Activated naive CD8-positive, alpha-beta T cell treated with anti-CD3 and anti-CD28 coated beads, Interleukin-2, amount 10 ng/mL, durations not matched to agents 7 days and 5 days (primary cell): ENCODE measurements around the gene NOS1AP. TPM values are rescaled to one million over a fixed set of nuclear protein-coding genes. Genes with fewer than 3 reads are reported as not detected.

ENCODE experiments used
- ATAC-seq: fragments of 150-1000 bp; cut with Tn5 transposase; one replicate; pipeline ENCODE4 v1.10.0; 2021; ENCODE audit warnings: low read depth, moderate library complexity
- POLR2A ChIA-PET: fragments of 350-600 bp; sonication (Branson Sonifier 250); formaldehyde crosslinking; loops from one replicate; lab custom pipeline; 2021; ENCODE audit warnings: antibody characterized with exemption; lab: Charles Lee
- DNase-seq: peaks from one replicate; pipeline ENCODE4 v3.0.0; 2021
- H3K27ac Mint-ChIP-seq: one replicate; pipeline ENCODE4 v1.8.0; 2022; ENCODE audit warnings: mild to moderate bottlenecking, mixed read lengths
- H3K27me3 Mint-ChIP-seq: one replicate; pipeline ENCODE4 v1.8.0; 2022; ENCODE audit warnings: mild to moderate bottlenecking, moderate library complexity, mixed read lengths
- H3K36me3 Mint-ChIP-seq: one replicate; pipeline ENCODE4 v1.8.0; 2021; ENCODE audit warnings: mild to moderate bottlenecking, mixed read lengths
- H3K4me1 Mint-ChIP-seq: one replicate; pipeline ENCODE4 v1.8.0; 2021; ENCODE audit warnings: mixed read lengths
- H3K4me3 Mint-ChIP-seq: one replicate; pipeline ENCODE4 v1.8.0; 2022; ENCODE audit warnings: mild to moderate bottlenecking, moderate library complexity, mixed read lengths
- H3K9me3 Mint-ChIP-seq: one replicate; pipeline ENCODE4 v1.8.0; 2021; ENCODE audit warnings: mixed read lengths
- total RNA-seq, 2 experiments: library from RNA; stranded (reverse); gene quantifications; one replicate each; pipeline ENCODE4 v1.2.3, GENCODE V29; 2021

NOS1AP gene
- total RNA-seq, 2 experiments from 2014 or later: not detected

DNA sequence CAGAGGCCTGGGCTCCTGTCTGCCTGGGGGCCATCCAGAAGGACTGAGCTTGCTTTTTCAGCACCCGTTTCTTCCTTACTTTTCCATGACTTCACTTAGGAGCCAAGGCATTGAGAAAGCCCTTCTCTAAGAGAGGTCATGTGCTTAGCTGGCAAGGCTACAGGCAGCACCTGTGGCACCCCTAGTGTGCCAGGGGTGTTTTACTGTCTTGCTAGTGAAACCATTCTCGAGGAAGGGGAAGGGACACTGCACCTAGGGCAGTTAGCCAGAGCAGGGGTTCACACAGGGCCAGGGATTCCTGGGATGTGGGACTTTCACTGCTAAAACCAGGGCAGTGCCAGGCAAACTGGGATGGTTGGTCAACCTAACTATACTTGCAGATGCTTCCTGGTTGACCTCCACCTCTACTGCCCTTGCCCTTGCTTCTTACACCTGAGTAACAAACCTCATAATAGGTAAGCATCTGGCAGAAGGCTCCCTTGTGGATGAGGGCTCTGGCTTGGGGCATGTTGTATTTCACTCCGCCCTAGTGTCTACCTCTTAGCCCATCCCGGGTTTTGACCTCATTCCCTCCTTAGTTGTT, 69.2 kb downstream of the NOS1AP start:
- Mint-ChIP-seq H3K27ac (no peak overlapping the region), H3K27me3 (peaks cover 27% of the 10 kb centered on the region), H3K4me3 (no peak overlapping the region), H3K4me1 (peaks cover 1% of the 10 kb centered on the region), H3K9me3 (no peaks in the 10 kb centered on the region), H3K36me3 (no peaks in the 10 kb centered on the region)
- ATAC-seq (no peak), DNase-seq (no peak)
- POLR2A ChIA-PET: no interaction called here

DNA sequence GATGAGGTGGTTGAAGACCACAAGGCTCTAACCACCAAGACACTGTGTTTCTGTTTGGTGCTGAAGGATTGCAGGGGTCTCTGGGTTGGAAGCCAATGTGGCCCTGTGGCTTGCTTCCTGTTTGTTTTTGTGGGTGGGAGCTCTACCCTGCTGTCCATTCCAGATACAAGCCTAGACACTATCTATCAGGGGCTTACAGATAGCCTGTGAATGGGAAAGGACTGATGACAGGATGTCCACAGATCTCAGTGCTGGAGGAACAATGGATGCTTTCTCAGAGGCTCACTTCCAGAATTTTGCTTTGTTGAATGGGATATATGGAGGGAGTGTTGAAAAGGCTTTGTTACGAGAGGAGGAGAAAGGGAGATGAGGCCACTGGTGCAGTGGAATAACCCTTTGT, 69.7 kb downstream of the NOS1AP start:
- H3K27me3 Mint-ChIP-seq: peaks cover 24% of the 10 kb centered on the region
- no peak overlapping the region for H3K4me3 Mint-ChIP-seq
- ATAC-seq: no peak
- H3K4me1 Mint-ChIP-seq: peaks cover 1% of the 10 kb centered on the region
- H3K36me3 Mint-ChIP-seq: no peaks in the 10 kb centered on the region
- no peaks in the 10 kb centered on the region for H3K9me3 Mint-ChIP-seq
- H3K27ac Mint-ChIP-seq: no peak overlapping the region
- POLR2A ChIA-PET: no interaction called here
- DNase-seq: no peak

DNA sequence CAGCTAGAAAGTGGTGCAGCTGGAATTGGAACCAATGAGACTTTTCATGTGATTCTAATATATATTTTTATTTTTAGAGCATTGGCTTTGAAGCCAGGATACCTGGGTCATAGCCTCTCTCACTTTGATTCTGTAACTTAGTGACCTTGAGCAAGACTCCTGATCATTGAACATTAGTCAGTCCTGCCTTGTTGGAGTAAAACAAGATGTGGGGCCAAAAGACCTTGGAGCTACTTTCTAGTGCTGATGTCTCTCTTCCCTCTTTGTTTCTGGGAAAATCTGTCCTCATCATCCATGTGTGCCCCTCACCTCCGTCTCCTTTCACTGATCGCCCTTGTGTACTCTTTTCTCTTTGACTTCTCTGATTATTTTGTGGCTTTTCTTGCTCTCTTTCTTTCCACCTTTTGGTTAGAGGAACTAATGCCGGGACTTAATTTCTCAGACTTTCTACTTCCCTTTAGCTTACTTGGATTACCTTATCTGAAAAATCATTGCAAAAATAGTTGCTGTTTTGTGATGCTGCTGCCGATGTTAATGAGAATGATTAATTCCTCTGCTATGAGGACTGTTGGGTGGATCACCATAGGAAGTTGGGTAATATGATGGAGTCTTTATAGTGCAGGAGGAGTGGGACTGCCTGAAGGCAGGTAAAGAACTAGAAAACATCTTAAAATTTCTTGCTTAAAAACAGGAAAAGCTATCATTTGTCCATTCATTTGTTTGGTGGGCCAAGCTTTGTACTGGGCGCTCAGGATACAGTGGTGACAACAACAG, 72.0 kb downstream of the NOS1AP start:
- no peak overlapping the region for H3K4me3 Mint-ChIP-seq
- POLR2A ChIA-PET: interaction anchor here (0.6 kb wide), 1 partner anchor 44 kb away, joined by 3 read pairs; no protein-coding TSS in a partner anchor
- ATAC-seq: no peak
- no peak overlapping the region for H3K27ac Mint-ChIP-seq
- no peaks in the 10 kb centered on the region for H3K9me3 Mint-ChIP-seq
- no peaks in the 10 kb centered on the region for H3K36me3 Mint-ChIP-seq
- no peak for DNase-seq
- H3K27me3 Mint-ChIP-seq: peaks cover 16% of the 10 kb centered on the region
- peaks cover 1% of the 10 kb centered on the region for H3K4me1 Mint-ChIP-seq

DNA sequence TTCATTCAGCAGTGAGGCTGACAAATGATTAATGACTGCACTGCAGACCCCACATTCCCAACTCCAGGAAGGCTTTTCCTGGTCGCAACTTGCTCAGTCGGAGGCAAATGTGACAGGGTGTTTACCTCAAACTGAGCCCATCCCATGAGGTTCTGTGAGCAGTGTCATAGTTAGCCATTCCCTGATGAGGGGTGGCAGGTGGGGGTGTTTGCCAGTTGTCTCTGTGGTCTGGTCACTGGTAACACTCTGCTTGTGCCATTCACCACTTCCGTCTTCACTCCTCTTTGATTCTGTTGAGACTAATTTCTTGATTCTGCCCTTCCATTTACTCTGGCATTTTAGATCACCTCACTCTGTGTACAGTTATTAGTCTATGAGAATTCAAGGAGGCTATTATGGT, 73.5 kb downstream of the NOS1AP start:
- Mint-ChIP-seq H3K27ac (no peak overlapping the region), H3K27me3 (peaks cover 13% of the 10 kb centered on the region), H3K4me1 (peaks cover 1% of the 10 kb centered on the region), H3K36me3 (no peaks in the 10 kb centered on the region), H3K4me3 (no peak overlapping the region), H3K9me3 (no peaks in the 10 kb centered on the region)
- POLR2A ChIA-PET: no interaction called here
- DNase-seq (no peak), ATAC-seq (no peak)

DNA sequence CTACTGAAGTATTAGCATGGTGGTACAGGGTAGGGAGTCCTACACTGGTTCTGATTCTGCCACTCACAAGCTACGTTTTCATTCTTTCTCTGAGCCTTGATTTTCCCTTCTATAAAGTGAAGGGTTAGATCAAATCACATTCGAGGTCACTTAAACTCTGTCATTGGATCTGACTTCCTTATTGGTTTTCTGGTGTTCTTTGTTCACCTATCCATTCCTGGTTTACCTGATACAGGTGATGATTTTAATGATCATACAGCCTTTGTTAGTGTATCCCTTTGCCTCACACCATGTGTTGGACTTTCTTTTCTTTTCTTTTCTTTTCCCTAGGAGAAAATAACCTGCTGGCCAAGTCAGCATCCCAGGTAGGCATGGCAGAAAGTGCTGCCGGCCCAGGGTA, 74.8 kb downstream of the NOS1AP start:
- no peaks in the 10 kb centered on the region for H3K36me3 Mint-ChIP-seq
- H3K27me3 Mint-ChIP-seq: peaks cover 8% of the 10 kb centered on the region
- H3K4me3 Mint-ChIP-seq: no peak overlapping the region
- DNase-seq: no peak
- H3K9me3 Mint-ChIP-seq: no peaks in the 10 kb centered on the region
- POLR2A ChIA-PET: no interaction called here
- H3K4me1 Mint-ChIP-seq: no peaks in the 10 kb centered on the region
- no peak for ATAC-seq
- H3K27ac Mint-ChIP-seq: no peak overlapping the region

DNA sequence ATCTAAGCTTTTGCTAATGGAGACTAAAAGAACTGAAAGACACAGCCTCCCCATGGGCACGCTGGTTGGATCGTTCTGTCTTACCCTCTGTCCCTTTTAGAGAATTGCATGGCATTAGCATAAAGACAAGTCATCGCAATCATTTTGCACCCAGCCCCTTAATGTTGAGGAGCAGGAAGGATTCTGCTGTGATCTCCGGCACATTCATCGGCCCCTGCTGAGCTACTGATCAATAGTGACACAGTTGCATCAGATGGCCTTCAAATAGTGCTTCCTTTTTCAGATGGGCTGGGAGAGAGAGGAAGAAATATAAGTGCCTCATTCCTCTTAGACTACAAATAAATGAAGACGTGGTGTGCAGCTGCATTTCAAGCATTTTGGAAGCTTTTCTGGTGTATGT, 75.4 kb downstream of the NOS1AP start:
- ATAC-seq (no peak), DNase-seq (no peak)
- peaks cover 8% of the 10 kb centered on the region for H3K27me3 Mint-ChIP-seq
- no peak overlapping the region for H3K4me3 Mint-ChIP-seq
- H3K27ac Mint-ChIP-seq: no peak overlapping the region
- POLR2A ChIA-PET: no interaction called here
- H3K9me3 Mint-ChIP-seq: no peaks in the 10 kb centered on the region
- no peaks in the 10 kb centered on the region for H3K36me3 Mint-ChIP-seq
- no peaks in the 10 kb centered on the region for H3K4me1 Mint-ChIP-seq

DNA sequence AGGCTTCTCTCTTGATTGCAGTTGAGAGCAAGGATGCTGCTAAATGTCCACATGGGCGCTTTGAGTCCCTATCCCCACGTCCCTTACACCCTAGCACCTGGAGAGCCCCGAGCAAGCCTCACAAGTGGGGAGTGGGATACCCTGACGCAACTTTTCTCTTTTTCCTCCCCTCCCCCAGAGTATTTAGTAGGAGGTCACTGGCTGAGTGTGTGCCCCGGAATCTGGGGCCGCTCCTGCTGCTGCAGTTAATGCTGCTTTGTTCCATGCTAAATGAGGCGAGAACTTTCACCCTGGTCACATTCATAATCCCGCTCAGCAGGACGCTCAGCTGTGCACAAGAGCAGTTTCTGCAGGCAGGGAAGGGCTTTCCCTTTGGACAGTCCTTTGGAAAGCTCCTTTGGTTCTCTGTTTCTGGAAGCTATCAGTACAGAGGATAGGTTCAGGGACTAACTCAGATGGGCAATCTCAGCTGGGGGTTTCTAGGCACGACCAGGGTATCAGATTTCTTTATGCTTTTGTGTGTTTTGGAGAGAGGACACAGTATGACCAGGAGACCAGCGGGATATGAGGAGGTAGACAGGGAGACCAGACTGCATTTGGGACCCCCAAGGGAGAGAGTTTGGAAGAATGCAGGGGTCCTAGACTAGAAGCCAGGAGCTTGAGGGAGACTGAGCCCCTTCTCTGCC, 75.9 kb downstream of the NOS1AP start:
- Mint-ChIP-seq H3K27me3 (peaks cover 8% of the 10 kb centered on the region), H3K4me1 (no peaks in the 10 kb centered on the region), H3K9me3 (peaks cover 4% of the 10 kb centered on the region), H3K36me3 (no peaks in the 10 kb centered on the region), H3K27ac (no peak overlapping the region), H3K4me3 (no peak overlapping the region)
- DNase-seq (no peak), ATAC-seq (no peak)
- POLR2A ChIA-PET: no interaction called here

DNA sequence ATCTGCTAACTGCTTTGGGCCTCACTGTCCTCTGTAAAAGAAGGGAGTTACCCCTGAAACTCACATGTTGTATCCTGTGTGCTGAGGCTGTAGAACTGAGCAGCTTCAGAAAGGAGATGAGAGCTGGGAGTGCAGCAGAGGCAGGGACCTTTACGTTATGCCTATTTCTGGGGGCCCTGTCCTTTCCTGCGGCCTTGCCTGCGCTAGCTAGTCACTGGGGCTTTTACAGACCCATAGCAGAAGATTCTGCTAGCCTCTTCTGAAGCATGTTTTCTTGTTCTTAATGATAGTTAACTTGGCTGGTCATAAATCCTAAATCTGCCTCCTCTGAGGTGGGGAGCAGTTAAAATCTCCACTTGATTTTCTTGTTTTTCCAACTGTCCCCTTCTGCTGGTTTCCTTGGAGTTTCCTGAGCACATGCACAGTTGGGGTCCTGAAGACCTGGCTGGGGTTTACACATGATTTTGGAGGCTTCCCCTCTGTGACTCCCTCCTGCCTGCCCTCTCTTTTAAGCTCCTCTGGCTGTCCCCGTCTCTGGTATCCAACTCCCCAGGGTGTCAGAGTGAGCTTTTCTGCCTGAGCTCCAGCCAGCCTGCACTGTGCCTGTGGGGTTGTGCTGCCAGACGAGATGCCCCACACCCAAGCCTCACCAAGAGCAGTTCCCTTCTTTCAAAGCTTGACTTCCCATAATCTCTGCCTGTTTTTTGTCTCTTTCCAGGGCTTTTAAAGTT, 76.6 kb downstream of the NOS1AP start:
- no peak overlapping the region for H3K4me3 Mint-ChIP-seq
- peaks cover 8% of the 10 kb centered on the region for H3K27me3 Mint-ChIP-seq
- no peaks in the 10 kb centered on the region for H3K36me3 Mint-ChIP-seq
- DNase-seq (no peak), ATAC-seq (no peak)
- peaks cover 4% of the 10 kb centered on the region for H3K9me3 Mint-ChIP-seq
- POLR2A ChIA-PET: no interaction called here
- H3K27ac Mint-ChIP-seq: no peak overlapping the region
- no peaks in the 10 kb centered on the region for H3K4me1 Mint-ChIP-seq

DNA sequence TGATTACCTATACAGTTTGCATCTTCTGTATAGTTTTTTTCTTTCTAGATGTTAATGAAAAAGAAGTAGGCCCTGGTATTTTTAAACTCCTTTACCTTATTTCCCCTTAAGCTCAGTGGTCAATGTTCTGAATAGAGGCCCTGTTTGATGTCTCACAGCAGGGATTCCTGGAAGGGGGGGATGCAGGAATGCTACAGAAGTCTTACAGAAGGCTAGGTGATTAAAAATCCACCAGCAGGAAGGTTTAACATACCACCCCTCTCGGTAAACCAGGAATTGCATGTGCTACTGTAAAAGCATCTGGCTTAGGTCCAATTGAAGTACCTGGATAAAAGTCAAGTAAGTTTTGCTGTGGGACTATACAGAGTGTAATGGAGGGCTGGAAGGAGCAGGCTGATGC, 78.3 kb downstream of the NOS1AP start:
- Mint-ChIP-seq H3K36me3 (no peaks in the 10 kb centered on the region), H3K27me3 (peaks cover 5% of the 10 kb centered on the region), H3K27ac (no peak overlapping the region), H3K9me3 (peaks cover 4% of the 10 kb centered on the region), H3K4me1 (no peaks in the 10 kb centered on the region), H3K4me3 (no peak overlapping the region)
- DNase-seq: no peak
- no peak for ATAC-seq
- POLR2A ChIA-PET: no interaction called here

DNA sequence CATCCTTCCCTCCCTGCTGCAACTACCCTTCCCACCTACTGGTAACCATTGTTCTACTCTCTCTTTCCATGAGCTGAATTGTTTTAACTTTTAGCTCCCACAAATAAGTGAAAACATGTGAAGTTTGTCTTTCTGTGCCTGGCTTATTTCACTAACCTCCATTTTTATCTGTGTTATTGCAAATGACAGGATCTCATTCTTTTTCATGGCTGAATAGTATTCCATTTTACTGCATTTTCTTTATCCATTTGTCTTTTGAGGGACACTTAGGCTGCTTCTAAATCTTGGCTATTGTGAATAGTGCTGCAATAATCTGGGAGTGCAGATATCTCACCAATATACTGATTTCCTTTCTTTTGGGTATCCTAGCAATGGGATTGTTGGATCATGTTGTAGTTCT, 80.6 kb downstream of the NOS1AP start:
- Mint-ChIP-seq H3K27me3 (peaks cover 7% of the 10 kb centered on the region), H3K4me3 (no peak overlapping the region)
- no peak for ATAC-seq

DNA sequence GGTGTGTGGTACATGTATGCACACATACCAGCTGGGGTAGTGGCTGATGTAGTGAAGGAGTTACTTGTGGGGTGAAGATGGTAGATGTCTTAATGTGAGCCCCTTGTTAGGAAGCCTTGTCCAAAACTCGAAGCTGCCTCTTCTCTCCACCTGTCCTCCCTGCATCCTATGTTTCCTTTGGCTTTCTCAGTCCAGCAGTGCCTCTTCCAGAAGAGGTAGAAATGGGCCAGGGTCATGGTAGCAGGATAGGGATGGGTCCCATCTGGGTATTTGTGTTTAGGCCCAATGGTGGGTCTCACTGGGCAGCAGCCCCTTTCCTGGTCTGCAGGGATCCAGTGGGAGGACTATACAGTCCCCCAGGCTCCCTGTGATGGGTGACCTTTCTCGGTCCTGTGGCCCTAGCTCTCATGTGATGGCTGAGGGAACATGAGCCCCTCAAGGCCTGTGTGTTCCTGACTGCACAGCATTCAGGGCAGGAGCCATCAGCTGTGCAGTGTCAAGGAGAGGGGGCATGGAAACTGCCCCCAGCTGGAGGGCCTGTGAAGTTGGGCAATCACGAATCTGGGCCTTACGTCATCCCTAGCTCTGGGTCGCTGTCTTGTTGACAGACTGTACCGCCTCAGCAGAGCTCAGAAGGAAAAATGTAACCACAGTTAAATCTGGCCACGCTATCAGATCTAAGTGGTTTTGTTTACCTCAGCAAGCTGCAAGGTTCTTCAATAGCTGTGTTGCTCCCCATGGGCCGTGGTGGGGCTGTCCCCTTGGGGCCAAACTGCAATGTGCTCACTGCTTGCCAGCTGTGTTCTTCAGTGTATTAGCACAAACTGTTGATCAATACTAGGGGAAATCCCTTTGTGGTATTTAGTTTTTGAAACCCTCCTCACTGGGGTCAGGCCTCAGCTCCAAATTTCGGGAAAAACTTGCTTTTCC, 82.7 kb downstream of the NOS1AP start:
- Mint-ChIP-seq H3K4me3 (no peak overlapping the region), H3K9me3 (peaks cover 4% of the 10 kb centered on the region), H3K27me3 (peaks cover 9% of the 10 kb centered on the region), H3K4me1 (no peaks in the 10 kb centered on the region), H3K36me3 (no peaks in the 10 kb centered on the region), H3K27ac (no peak overlapping the region)
- POLR2A ChIA-PET: no interaction called here
- no peak for DNase-seq
- peak; percentile 22 for ATAC-seq

More for the DNA sequence above, 80.6 kb downstream of the NOS1AP start:
- Mint-ChIP-seq H3K9me3 (peaks cover 4% of the 10 kb centered on the region), H3K4me1 (no peaks in the 10 kb centered on the region), H3K36me3 (no peaks in the 10 kb centered on the region), H3K27ac (no peak overlapping the region)
- no peak for DNase-seq
- POLR2A ChIA-PET: no interaction called here

DNA sequence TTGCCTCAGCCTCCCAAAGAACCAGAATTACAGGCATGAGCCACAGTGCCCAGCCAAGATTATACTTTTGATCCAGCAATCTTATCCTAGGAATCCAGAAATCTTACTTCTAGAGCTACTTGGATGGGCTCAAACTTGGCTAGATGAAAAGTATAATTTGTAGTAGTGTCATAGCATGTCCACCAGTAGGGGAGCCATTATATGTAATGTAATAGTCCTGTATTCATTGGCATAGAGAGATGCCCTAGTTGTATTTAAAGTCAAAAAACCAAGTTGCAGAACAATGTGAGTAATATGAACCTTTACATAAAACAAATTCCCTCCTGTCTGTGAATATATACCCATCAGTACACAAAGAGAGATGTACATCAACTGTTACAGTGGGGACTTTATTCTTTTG, 83.9 kb downstream of the NOS1AP start:
- H3K4me1 Mint-ChIP-seq: no peaks in the 10 kb centered on the region
- H3K9me3 Mint-ChIP-seq: peaks cover 4% of the 10 kb centered on the region
- H3K4me3 Mint-ChIP-seq: no peak overlapping the region
- ATAC-seq: no peak
- POLR2A ChIA-PET: no interaction called here
- H3K27me3 Mint-ChIP-seq: peaks cover 13% of the 10 kb centered on the region
- no peak overlapping the region for H3K27ac Mint-ChIP-seq
- DNase-seq: no peak
- no peaks in the 10 kb centered on the region for H3K36me3 Mint-ChIP-seq

DNA sequence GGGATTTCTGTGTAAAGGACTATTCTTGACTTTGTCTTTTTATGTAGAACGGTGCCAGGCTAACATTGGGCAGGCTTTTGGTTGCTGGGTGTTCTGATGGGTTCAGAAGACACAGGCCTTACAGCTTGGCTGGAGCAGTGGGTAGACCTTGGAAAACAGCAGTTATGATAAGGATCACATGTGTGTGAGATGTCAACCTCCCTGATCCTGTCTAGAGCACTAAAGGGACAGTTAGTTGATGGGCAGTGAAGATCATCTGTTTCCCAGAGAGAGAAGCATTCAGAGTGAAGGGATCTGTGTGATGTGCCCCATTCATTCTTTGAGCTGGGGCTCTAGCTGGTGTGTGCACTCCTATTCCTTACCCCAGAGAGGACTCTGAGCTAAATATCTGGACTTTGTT, 88.0 kb downstream of the NOS1AP start:
- POLR2A ChIA-PET: no interaction called here
- Mint-ChIP-seq H3K27ac (no peak overlapping the region), H3K9me3 (no peaks in the 10 kb centered on the region), H3K4me3 (no peak overlapping the region), H3K27me3 (peaks cover 10% of the 10 kb centered on the region), H3K36me3 (no peaks in the 10 kb centered on the region), H3K4me1 (no peaks in the 10 kb centered on the region)
- ATAC-seq: no peak
- DNase-seq: no peak
